Fibroblast of lung (primary cell): Measurements from ENCODE around the gene ITPRID2. TPM values are rescaled to one million over a fixed set of nuclear protein-coding genes. Genes with fewer than 3 reads are reported as not detected.
A peak's percentile ranks its signal among the peaks of the same experiment; 100 is the strongest.

Experiments
- DNase-seq, 2 donors: peaks; one replicate each; pipeline versions ENCODE4 v3.0.0 to v3.0.0-alpha.2; 2010; ENCODE audit warnings: low read depth in 2 of 2
- H2AFZ ChIP-seq: 2 replicates; pipeline ENCODE4 v1.5.1; 2012; ENCODE audit warnings: low read length, control low read depth, inconsistent platforms
- H3K27ac ChIP-seq: 2 replicates; pipeline ENCODE4 v1.5.1; 2011; ENCODE audit warnings: low read length, control low read depth; ENCODE audit not compliant: insufficient read depth
- H3K27me3 ChIP-seq: 2 replicates; pipeline ENCODE4 v1.5.1; 2011; ENCODE audit warnings: mild to moderate bottlenecking, low read length; ENCODE audit not compliant: control insufficient read depth, insufficient read depth
- H3K36me3 ChIP-seq: 2 replicates; pipeline ENCODE4 v1.5.1; 2011; ENCODE audit warnings: low read length; ENCODE audit not compliant: control insufficient read depth, insufficient read depth
- H3K4me1 ChIP-seq: 2 replicates; pipeline ENCODE4 v1.5.1; 2011; ENCODE audit warnings: low read length; ENCODE audit not compliant: control insufficient read depth, insufficient read depth; ENCODE audit errors: extremely low read depth
- H3K4me2 ChIP-seq: 2 replicates; pipeline ENCODE4 v1.5.1; 2011; ENCODE audit warnings: low read length, control low read depth; ENCODE audit not compliant: insufficient read depth; ENCODE audit errors: extremely low read depth
- H3K4me3 ChIP-seq, 4 experiments: fragments of 200-600 bp in 1 of 4; sonication (generic) in 1 of 4; replicated peaks in 1 of 4; 2 replicates each; pipeline ENCODE4 v1.5.1; 2011 to 2016; ENCODE audit warnings: low read length in 4 of 4, low read depth in 3 of 4, mild to moderate bottlenecking in 3 of 4, control low read depth in 2 of 4, inconsistent platforms in 1 of 4, mixed read lengths in 1 of 4; ENCODE audit not compliant: insufficient read depth in 1 of 4; ENCODE audit errors: control extremely low read depth in 1 of 4
- H3K79me2 ChIP-seq: 2 replicates; pipeline ENCODE4 v1.5.1; 2012; ENCODE audit warnings: mild to moderate bottlenecking, low read length, inconsistent platforms; ENCODE audit not compliant: control insufficient read depth, insufficient read depth
- H3K9ac ChIP-seq: 2 replicates; pipeline ENCODE4 v1.5.1; 2011; ENCODE audit warnings: mild to moderate bottlenecking, low read length, control low read depth; ENCODE audit not compliant: insufficient read depth
- H3K9me3 ChIP-seq: 2 replicates; pipeline ENCODE4 v1.5.1; 2012; ENCODE audit warnings: low read depth, low read length; ENCODE audit not compliant: control insufficient read depth, insufficient read depth
- H4K20me1 ChIP-seq: 2 replicates; pipeline ENCODE4 v1.5.1; 2011; ENCODE audit warnings: low read length; ENCODE audit not compliant: control insufficient read depth, insufficient read depth; ENCODE audit errors: extremely low read depth
- CTCF ChIP-seq, 2 donors: IDR thresholded peaks in 1 of 2; conservative IDR thresholded peaks in 1 of 2; 1 replicate in 1 of 2; 2 replicates in 1 of 2; pipeline ENCODE4 v1.5.1; 2011 to 2012; ENCODE audit warnings: low read length in 2 of 2, control low read depth in 1 of 2, inconsistent platforms in 1 of 2, low read depth in 1 of 2, mild to moderate bottlenecking in 1 of 2
- EZH2 ChIP-seq: IDR thresholded peaks from 2 replicates; pipeline ENCODE4 v1.5.1; 2012; ENCODE audit warnings: low read length, control low read depth, mild to moderate bottlenecking; ENCODE audit errors: missing control alignments
- polyA plus RNA-seq, 2 donors: library from polyadenylated mRNA; depleted of rRNA in 1 of 2; stranded (reverse) in 1 of 2; unstranded in 1 of 2; fragments of >200 nt; gene quantifications; 2 replicates each; pipeline ENCODE4 v1.2.1, GENCODE V29; 2011 to 2012; ENCODE audit warnings: missing spikeins in 1 of 2
- total RNA-seq: library from RNA; depleted of rRNA; stranded (reverse); fragments of >200 nt; gene quantifications from 2 replicates; pipeline ENCODE4 v1.2.1, GENCODE V29; 2014

Gene ITPRID2
- total and polyA plus RNA-seq, 2 donors (not counting 1 experiment from before 2014, with no cell fraction given), result 70.5 to 179 TPM

GRCh38 chr2:181910028-181910831 lies 18.7 kb downstream of the ITPRID2 start:
- Histone ChIP-seq H3K9ac (no peak overlapping the region), H3K4me3 (no peak overlapping the region), H4K20me1 (no peaks in the 10 kb centered on the region), H3K27ac (no peak overlapping the region), H3K4me1 (peaks cover 2% of the 10 kb centered on the region), H3K27me3 (no peaks in the 10 kb centered on the region), H3K36me3 (peaks cover 4% of the 10 kb centered on the region), H3K4me2 (no peak overlapping the region), H2AFZ (no peak overlapping the region), H3K79me2 (peaks cover 59% of the 10 kb centered on the region), H3K9me3 (no peaks in the 10 kb centered on the region)
- TF ChIP-seq EZH2 (no peak), CTCF (conservative IDR thresholded peaks at IDR 0.05 in 1 of 2, IDR thresholded peaks at IDR 0.05 in 1 of 2; ENCODE audit: low read depth in 1 of 2, low read length in 2 of 2) (no peak)
- DNase-seq, result no peak

GRCh38 chr2:181911830-181912229 lies 20.3 kb downstream of the ITPRID2 start:
- Histone ChIP-seq H3K79me2 (peaks cover 49% of the 10 kb centered on the region), H3K36me3 (peaks cover 8% of the 10 kb centered on the region)
- no peak for TF ChIP-seq CTCF (conservative IDR thresholded peaks at IDR 0.05 in 1 of 2, IDR thresholded peaks at IDR 0.05 in 1 of 2; ENCODE audit: low read depth in 1 of 2, low read length in 2 of 2)
- TF ChIP-seq EZH2, result no peak

GRCh38 chr2:181915102-181915501 lies 23.6 kb downstream of the ITPRID2 start:
- Histone ChIP-seq H3K79me2 (peaks cover 34% of the 10 kb centered on the region), H3K4me3 (no peak overlapping the region), H4K20me1 (no peaks in the 10 kb centered on the region), H3K36me3 (peaks cover 11% of the 10 kb centered on the region), H3K9me3 (no peaks in the 10 kb centered on the region), H3K4me2 (peak overlapping the region; percentile 25), H3K27me3 (no peaks in the 10 kb centered on the region), H3K9ac (no peak overlapping the region), H2AFZ (no peak overlapping the region), H3K27ac (no peak overlapping the region), H3K4me1 (no peaks in the 10 kb centered on the region)
- DNase-seq, result no peak
- no peak for TF ChIP-seq CTCF (conservative IDR thresholded peaks at IDR 0.05 in 1 of 2, IDR thresholded peaks at IDR 0.05 in 1 of 2; ENCODE audit: low read depth in 1 of 2, low read length in 2 of 2)
- no peak for TF ChIP-seq EZH2

More at GRCh38 chr2:181911830-181912229, 20.3 kb downstream of the ITPRID2 start:
- H3K9ac ChIP-seq, result no peak overlapping the region
- H3K27ac ChIP-seq, result no peak overlapping the region
- no peak overlapping the region for H3K4me3 ChIP-seq
- no peak overlapping the region for H2AFZ ChIP-seq
- no peak overlapping the region for H3K4me2 ChIP-seq
- no peaks in the 10 kb centered on the region for H4K20me1 ChIP-seq
- no peaks in the 10 kb centered on the region for H3K9me3 ChIP-seq
- DNase-seq, result no peak
- H3K27me3 ChIP-seq, result no peaks in the 10 kb centered on the region
- H3K4me1 ChIP-seq, result peaks cover 2% of the 10 kb centered on the region
